ENCODE results near the gene PCDHA9. TPM values are rescaled to one million over a fixed set of nuclear protein-coding genes. Genes with fewer than 3 reads are reported as not detected.
"Not testable (repeated sequence)": the region's sequence is repeated elsewhere in the genome, so short reads cannot be mapped to it uniquely, and the experiment has no call there.

Gene PCDHA9
- total RNA-seq, 1 donor from 2014 or later, result not detected

- peaks cover 22% of the 10 kb centered on the region for H3K9me3 Mint-ChIP-seq
- not testable (repeated sequence) for H3K27me3 Mint-ChIP-seq (ENCODE audit: insufficient read depth); H3K4me1 Mint-ChIP-seq (ENCODE audit: low read depth); H3K27ac Mint-ChIP-seq; DNase-seq (ENCODE audit: low spot score); H3K4me3 Mint-ChIP-seq; H3K36me3 Mint-ChIP-seq (ENCODE audit: low read depth)
- intact Hi-C loops (cut with micrococcal nuclease), result loop anchor here (10.0 kb wide), 1 partner anchor 565 kb away; the partner anchor contains the start of genes PCDHGA10 and PCDHGB7
Measured at GRCh38 chr5:140849831-140850634, 1.9 kb downstream of the PCDHA9 start.

- no peak for DNase-seq (ENCODE audit: low spot score)
- Mint-ChIP-seq H3K4me3 (no peak within 1 kb of the TSS), H3K9me3 (peaks cover 29% of the 10 kb centered on the region), H3K4me1 (ENCODE audit: low read depth) (no peaks in the 10 kb centered on the region), H3K27ac (no peak within 1 kb of the TSS), H3K36me3 (ENCODE audit: low read depth) (no peaks in the 10 kb centered on the region), H3K27me3 (ENCODE audit: insufficient read depth) (peaks cover 4% of the 10 kb centered on the region)
- intact Hi-C loops (cut with micrococcal nuclease), result no loop called here
Measured at GRCh38 chr5:140855772-140856674, 7.8 kb downstream of the PCDHA9 start, which contains the start of gene PCDHA10. PCDHA10 (plus strand) TSS chr5:140855897; CDS start chr5:140856049, 152 bp downstream.

DNA sequence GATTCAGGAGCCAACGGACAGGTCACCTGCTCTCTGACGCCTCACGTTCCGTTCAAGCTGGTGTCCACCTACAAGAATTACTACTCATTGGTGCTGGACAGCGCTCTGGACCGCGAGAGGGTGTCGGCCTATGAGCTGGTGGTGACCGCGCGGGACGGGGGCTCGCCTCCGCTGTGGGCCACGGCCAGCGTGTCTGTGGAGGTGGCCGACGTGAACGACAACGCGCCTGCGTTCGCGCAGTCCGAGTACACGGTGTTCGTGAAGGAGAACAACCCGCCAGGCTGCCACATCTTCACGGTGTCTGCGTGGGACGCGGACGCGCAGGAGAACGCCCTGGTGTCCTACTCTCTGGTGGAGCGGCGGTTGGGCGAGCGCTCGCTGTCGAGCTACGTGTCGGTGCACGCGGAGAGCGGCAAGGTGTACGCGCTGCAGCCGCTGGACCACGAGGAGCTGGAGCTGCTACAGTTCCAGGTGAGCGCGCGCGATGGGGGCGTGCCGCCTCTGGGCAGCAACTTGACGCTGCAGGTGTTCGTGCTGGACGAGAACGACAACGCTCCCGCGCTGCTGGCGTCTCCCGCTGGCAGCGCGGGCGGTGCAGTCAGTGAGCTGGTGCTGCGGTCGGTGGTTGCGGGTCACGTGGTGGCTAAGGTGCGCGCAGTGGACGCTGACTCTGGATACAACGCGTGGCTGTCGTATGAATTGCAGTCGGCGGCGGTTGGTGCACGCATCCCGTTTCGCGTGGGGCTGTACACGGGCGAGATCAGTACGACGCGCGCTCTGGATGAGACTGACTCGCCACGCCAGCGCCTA lies 9.2 kb downstream of the PCDHA9 start:
- intact Hi-C loops (cut with micrococcal nuclease), result no loop called here
- Mint-ChIP-seq H3K36me3 (ENCODE audit: low read depth) (no peaks in the 10 kb centered on the region), H3K4me1 (ENCODE audit: low read depth) (no peaks in the 10 kb centered on the region), H3K4me3 (no peak overlapping the region), H3K27ac (no peak overlapping the region), H3K27me3 (ENCODE audit: insufficient read depth) (peaks cover 4% of the 10 kb centered on the region), H3K9me3 (peaks cover 40% of the 10 kb centered on the region)
- DNase-seq (ENCODE audit: low spot score), result no peak

GRCh38 chr5:140857987-140858240 lies 9.7 kb downstream of the PCDHA9 start:
- H3K4me3 Mint-ChIP-seq, result no peak overlapping the region
- H3K4me1 Mint-ChIP-seq (ENCODE audit: low read depth), result no peaks in the 10 kb centered on the region
- DNase-seq (ENCODE audit: low spot score), result no peak
- H3K27me3 Mint-ChIP-seq (ENCODE audit: insufficient read depth), result peaks cover 4% of the 10 kb centered on the region
- no peaks in the 10 kb centered on the region for H3K36me3 Mint-ChIP-seq (ENCODE audit: low read depth)
- intact Hi-C loops (cut with micrococcal nuclease), result no loop called here
- H3K27ac Mint-ChIP-seq, result no peak overlapping the region
- peaks cover 40% of the 10 kb centered on the region for H3K9me3 Mint-ChIP-seq

DNA sequence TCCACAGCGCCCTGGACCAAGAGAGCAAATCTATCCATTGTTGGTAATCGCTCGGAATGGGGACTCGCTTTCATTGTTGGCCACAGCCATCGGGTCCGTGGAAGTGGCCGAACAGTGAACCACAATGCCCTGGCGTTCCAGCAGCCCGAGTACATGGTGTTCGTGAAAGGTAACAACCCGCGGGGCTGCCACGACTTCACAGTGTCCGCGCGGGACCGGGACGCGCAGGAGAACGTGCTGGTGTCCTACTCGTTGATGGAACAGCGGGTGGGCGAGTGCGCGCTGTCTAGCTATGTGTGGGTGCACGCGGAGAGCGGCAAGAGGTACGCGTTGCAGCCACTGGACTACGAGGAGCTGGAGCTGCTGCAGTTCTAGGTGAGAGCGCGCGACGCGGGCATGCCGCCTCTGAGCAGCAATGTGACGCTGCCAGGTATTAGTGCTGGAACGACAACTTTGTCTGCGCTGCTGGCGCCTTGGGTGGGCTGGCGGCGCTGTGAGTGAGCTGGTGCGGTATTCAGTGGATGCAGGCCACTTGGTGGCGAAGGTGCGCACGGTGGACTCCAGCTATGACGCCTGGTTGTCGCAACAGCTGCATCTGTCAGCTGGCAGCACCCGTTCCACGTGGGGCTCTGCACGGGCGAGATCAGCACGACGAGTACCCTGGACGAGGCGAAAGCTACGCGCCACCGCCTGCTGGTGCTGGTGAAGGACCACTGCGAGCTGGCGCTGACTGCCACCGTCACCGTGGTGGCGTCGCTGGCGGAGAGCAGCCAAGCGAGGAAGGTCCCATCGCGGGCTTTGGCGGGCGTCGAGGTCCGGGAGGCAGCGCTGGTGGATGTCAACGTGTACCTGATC lies 14.5 kb downstream of the PCDHA9 start:
- DNase-seq (ENCODE audit: low spot score), result no peak
- no peak overlapping the region for H3K4me3 Mint-ChIP-seq
- intact Hi-C loops (cut with micrococcal nuclease), result loop anchor here (10.0 kb wide), 1 partner anchor 372 kb away; no protein-coding TSS in a partner anchor
- no peaks in the 10 kb centered on the region for H3K27me3 Mint-ChIP-seq (ENCODE audit: insufficient read depth)
- H3K9me3 Mint-ChIP-seq, result peaks cover 19% of the 10 kb centered on the region
- H3K4me1 Mint-ChIP-seq (ENCODE audit: low read depth), result no peaks in the 10 kb centered on the region
- H3K27ac Mint-ChIP-seq, result no peak overlapping the region
- H3K36me3 Mint-ChIP-seq (ENCODE audit: low read depth), result no peaks in the 10 kb centered on the region

GRCh38 chr5:140868721-140869554 lies 20.8 kb downstream of the PCDHA9 start, which contains the start of gene PCDHA11:
PCDHA11 (plus strand) TSS chr5:140868957; CDS start chr5:140869104, 147 bp downstream.
- H3K27me3 Mint-ChIP-seq (ENCODE audit: insufficient read depth), result no peaks in the 10 kb centered on the region
- H3K4me3 Mint-ChIP-seq, result no peak within 1 kb of the TSS
- peaks cover 14% of the 10 kb centered on the region for H3K9me3 Mint-ChIP-seq
- intact Hi-C loops (cut with micrococcal nuclease), result loop anchor here (10.0 kb wide), 1 partner anchor 366 kb away; no protein-coding TSS in a partner anchor
- DNase-seq (ENCODE audit: low spot score), result no peak
- H3K36me3 Mint-ChIP-seq (ENCODE audit: low read depth), result no peaks in the 10 kb centered on the region
- H3K4me1 Mint-ChIP-seq (ENCODE audit: low read depth), result no peaks in the 10 kb centered on the region
- no peak within 1 kb of the TSS for H3K27ac Mint-ChIP-seq

- H3K27ac Mint-ChIP-seq, result no peak overlapping the region
- H3K36me3 Mint-ChIP-seq (ENCODE audit: low read depth), result no peaks in the 10 kb centered on the region
- H3K4me3 Mint-ChIP-seq, result no peak overlapping the region
- no peak for DNase-seq (ENCODE audit: low spot score)
- peaks cover 15% of the 10 kb centered on the region for H3K9me3 Mint-ChIP-seq
- H3K27me3 Mint-ChIP-seq (ENCODE audit: insufficient read depth), result no peaks in the 10 kb centered on the region
- intact Hi-C loops (cut with micrococcal nuclease), result loop anchor here (10.0 kb wide), 1 partner anchor 365 kb away; no protein-coding TSS in a partner anchor
- no peaks in the 10 kb centered on the region for H3K4me1 Mint-ChIP-seq (ENCODE audit: low read depth)
Measured at GRCh38 chr5:140869555-140869886, 21.3 kb downstream of the PCDHA9 start.

DNA sequence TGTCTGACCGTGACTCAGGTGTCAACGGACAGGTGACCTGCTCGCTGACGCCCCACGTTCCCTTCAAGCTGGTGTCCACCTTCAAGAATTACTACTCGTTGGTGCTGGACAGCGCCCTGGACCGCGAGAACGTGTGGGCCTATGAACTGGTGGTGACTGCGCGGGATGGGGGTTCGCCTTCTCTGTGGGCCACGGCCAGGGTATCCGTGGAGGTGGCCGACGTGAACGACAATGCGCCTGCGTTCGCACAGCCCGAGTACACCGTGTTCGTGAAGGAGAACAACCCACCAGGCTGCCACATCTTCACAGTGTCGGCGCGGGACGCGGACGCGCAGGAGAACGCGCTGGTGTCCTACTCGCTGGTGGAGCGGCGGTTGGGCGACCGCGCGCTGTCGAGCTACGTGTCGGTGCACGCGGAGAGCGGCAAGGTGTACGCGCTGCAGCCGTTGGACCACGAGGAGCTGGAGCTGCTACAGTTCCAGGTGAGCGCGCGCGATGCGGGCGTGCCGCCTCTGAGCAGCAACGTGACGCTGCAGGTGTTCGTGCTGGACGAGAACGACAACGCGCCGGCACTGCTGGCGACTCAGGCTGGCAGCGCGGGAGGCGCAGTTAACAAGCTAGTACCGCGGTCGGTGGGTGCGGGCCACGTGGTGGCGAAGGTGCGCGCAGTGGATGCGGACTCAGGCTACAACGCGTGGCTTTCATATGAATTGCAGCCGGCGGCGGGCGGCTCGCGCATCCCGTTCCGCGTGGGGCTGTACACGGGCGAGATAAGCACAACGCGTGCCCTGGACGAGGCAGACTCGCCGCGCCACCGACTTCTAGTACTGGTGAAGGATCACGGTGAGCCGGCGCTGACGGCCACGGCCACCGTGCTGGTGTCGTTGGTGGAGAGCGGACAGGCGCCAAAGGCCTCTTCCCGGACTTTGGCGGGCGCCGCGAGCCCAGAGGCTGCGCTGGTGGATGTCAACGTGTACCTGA lies 22.3 kb downstream of the PCDHA9 start:
- H3K27ac Mint-ChIP-seq, result no peak overlapping the region
- H3K4me1 Mint-ChIP-seq (ENCODE audit: low read depth), result no peaks in the 10 kb centered on the region
- no peak overlapping the region for H3K4me3 Mint-ChIP-seq
- no peaks in the 10 kb centered on the region for H3K27me3 Mint-ChIP-seq (ENCODE audit: insufficient read depth)
- peaks cover 21% of the 10 kb centered on the region for H3K9me3 Mint-ChIP-seq
- no peaks in the 10 kb centered on the region for H3K36me3 Mint-ChIP-seq (ENCODE audit: low read depth)
- intact Hi-C loops (cut with micrococcal nuclease), result no loop called here
- no peak for DNase-seq (ENCODE audit: low spot score)

DNA sequence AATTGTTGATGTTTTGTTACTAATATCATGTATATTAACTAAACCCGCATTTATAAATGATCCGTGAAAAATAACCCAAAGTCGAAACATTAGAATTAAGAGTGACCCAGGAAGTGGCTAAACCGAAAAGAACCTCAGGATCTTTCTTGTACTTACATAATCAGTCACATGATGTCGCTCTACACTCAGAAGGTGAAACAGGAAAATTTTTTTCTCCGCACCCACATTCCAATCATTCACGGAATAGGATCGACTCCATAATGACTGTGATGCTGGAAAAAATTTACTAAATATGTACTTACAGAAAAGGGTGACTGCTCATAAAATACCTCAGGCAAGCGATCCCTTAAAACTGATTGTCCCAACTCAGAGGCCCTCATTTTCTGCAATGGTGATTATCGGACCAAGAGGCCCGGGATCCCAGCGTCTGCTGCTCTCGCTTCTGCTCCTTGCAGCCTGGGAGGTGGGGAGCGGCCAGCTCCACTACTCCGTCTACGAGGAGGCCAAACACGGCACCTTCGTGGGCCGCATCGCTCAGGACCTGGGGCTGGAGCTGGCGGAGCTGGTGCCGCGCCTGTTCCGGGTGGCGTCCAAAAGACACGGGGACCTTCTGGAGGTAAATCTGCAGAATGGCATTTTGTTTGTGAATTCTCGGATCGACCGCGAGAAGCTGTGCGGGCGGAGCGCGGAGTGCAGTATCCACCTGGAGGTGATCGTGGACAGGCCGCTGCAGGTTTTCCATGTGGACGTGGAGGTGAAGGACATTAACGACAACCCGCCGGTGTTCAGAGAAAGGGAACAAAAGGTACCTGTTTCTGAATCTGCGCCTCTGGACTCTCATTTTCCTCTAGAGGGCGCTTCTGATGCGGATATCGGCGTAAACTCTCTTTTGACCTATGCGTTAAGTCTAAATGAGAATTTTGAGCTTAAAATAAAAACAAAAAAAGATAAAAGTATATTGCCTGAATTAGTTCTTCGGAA lies 27.2 kb downstream of the PCDHA9 start, which contains the start of gene PCDHA12:
TSS of gene PCDHA12 (plus strand) at position 224 of the 981 bp plus-strand sequence. CDS start at position 389, 165 bp downstream.
- no peak within 1 kb of the TSS for H3K4me3 Mint-ChIP-seq
- intact Hi-C loops (cut with micrococcal nuclease), result loop anchor here (5.0 kb wide), 1 partner anchor 43 kb away; the partner anchor contains the start of gene PCDHA7
- no peak for DNase-seq (ENCODE audit: low spot score)
- H3K27me3 Mint-ChIP-seq (ENCODE audit: insufficient read depth), result no peaks in the 10 kb centered on the region
- no peak within 1 kb of the TSS for H3K27ac Mint-ChIP-seq
- no peaks in the 10 kb centered on the region for H3K4me1 Mint-ChIP-seq (ENCODE audit: low read depth)
- no peaks in the 10 kb centered on the region for H3K36me3 Mint-ChIP-seq (ENCODE audit: low read depth)
- peaks cover 28% of the 10 kb centered on the region for H3K9me3 Mint-ChIP-seq

Data from activated T-helper 1 cell treated with anti-CD3 and anti-CD28 coated beads, Interleukin-12 subunit alpha, Interleukin-12 subunit beta, Interleukin-2, Interleukin-4 antibody, amounts not matched to agents 30 ng/mL and 10 ng/mL and 1 ng/mL, durations not matched to agents 14 hours and 24 hours and 36 hours (primary cell).